HG02759 (cell line): ENCODE measurements around the gene THOC7.

Source experiments
- ATAC-seq: cut with Tn5 transposase; IDR thresholded peaks from one replicate; pipeline ENCODE4 v1.9.1; 2021; ENCODE audit warnings: mild to moderate bottlenecking, moderate library complexity; ENCODE audit not compliant: unreplicated experiment

Gene THOC7

GRCh38 chr3:63847718-63848450, 15.7 kb downstream of the THOC7 start:
- no peak for ATAC-seq

- ATAC-seq = no peak
Measured at GRCh38 chr3:63845215-63845614, 18.4 kb downstream of the THOC7 start.

GRCh38 chr3:63842127-63842526, 21.5 kb downstream of the THOC7 start:
- no peak for ATAC-seq

GRCh38 chr3:63841704-63842103, 21.9 kb downstream of the THOC7 start:
- ATAC-seq = no peak

- no peak for ATAC-seq
Measured at GRCh38 chr3:63832395-63832794, 31.2 kb downstream of the THOC7 start.

GRCh38 chr3:63830526-63830925, 33.1 kb downstream of the THOC7 start:
- ATAC-seq = no peak

- no peak for ATAC-seq
Measured at GRCh38 chr3:63824309-63824708, 39.3 kb downstream of the THOC7 start.

GRCh38 chr3:63819151-63819398, 44.5 kb downstream of the THOC7 start, which contains the start of gene C3orf49:
Gene C3orf49, plus strand, starts transcription at chr3:63819299. Its CDS starts 173 bp downstream, at chr3:63819472.
- ATAC-seq = no peak

- ATAC-seq = peak; percentile 83
Measured at GRCh38 chr3:63818282-63819150, 45.1 kb downstream of the THOC7 start.

GRCh38 chr3:63817225-63817624, 46.4 kb downstream of the THOC7 start:
- no peak for ATAC-seq

- ATAC-seq = no peak
Measured at GRCh38 chr3:63814237-63814636, 49.4 kb downstream of the THOC7 start.

- no peak for ATAC-seq
Measured at GRCh38 chr3:63809607-63810006, 54.0 kb downstream of the THOC7 start.

- ATAC-seq = no peak
Measured at GRCh38 chr3:63808633-63809032, 55.0 kb downstream of the THOC7 start.

- no peak for ATAC-seq
Measured at GRCh38 chr3:63807961-63808565, 55.5 kb downstream of the THOC7 start.

- no peak for ATAC-seq
Measured at GRCh38 chr3:63803911-63804310, 59.7 kb downstream of the THOC7 start.

- no peak for ATAC-seq
Measured at GRCh38 chr3:63800097-63800496, 63.5 kb downstream of the THOC7 start.

GRCh38 chr3:63798949-63799348, 64.7 kb downstream of the THOC7 start:
- no peak for ATAC-seq

GRCh38 chr3:63798544-63798943, 65.1 kb downstream of the THOC7 start:
- no peak for ATAC-seq

GRCh38 chr3:63795438-63795837, 68.2 kb downstream of the THOC7 start:
- ATAC-seq = no peak

GRCh38 chr3:63791974-63792373, 71.6 kb downstream of the THOC7 start:
- no peak for ATAC-seq
